HG03159 (cell line): ENCODE measurements around the gene TMEM18.
A peak's percentile ranks its signal among the peaks of the same experiment; 100 is the strongest.
"Not testable (repeated sequence)": the region's sequence is repeated elsewhere in the genome, so short reads cannot be mapped to it uniquely, and the experiment has no call there.

Experiments
- ATAC-seq: cut with Tn5 transposase; IDR thresholded peaks from one replicate; pipeline ENCODE4 v1.9.1; 2021; ENCODE audit warnings: mild to moderate bottlenecking, moderate library complexity; ENCODE audit not compliant: unreplicated experiment

TMEM18 gene

GRCh38 chr2:694174-694573, 17.0 kb upstream of the TMEM18 start:
- ATAC-seq: no peak

- no peak for ATAC-seq
Measured at GRCh38 chr2:693606-694005, 16.4 kb upstream of the TMEM18 start.

GRCh38 chr2:692767-693166, 15.6 kb upstream of the TMEM18 start:
- no peak for ATAC-seq

- ATAC-seq: no peak
Measured at GRCh38 chr2:691821-692761, 14.9 kb upstream of the TMEM18 start.

GRCh38 chr2:690799-691198, 13.6 kb upstream of the TMEM18 start:
- ATAC-seq: no peak

- ATAC-seq: no peak
Measured at GRCh38 chr2:689877-690510, 12.8 kb upstream of the TMEM18 start.

- no peak for ATAC-seq
Measured at GRCh38 chr2:689237-689636, 12.0 kb upstream of the TMEM18 start.

- ATAC-seq: no peak
Measured at GRCh38 chr2:688504-689076, 11.4 kb upstream of the TMEM18 start.

GRCh38 chr2:685421-685820, 8.2 kb upstream of the TMEM18 start:
- no peak for ATAC-seq

- ATAC-seq: not testable (repeated sequence)
Measured at GRCh38 chr2:684913-685312, 7.7 kb upstream of the TMEM18 start.

- ATAC-seq: no peak
Measured at GRCh38 chr2:682226-682625, 5.0 kb upstream of the TMEM18 start.

- no peak for ATAC-seq
Measured at GRCh38 chr2:681312-681711, 4.1 kb upstream of the TMEM18 start.

- ATAC-seq: no peak
Measured at GRCh38 chr2:680496-680895, 3.3 kb upstream of the TMEM18 start.

GRCh38 chr2:678964-679363, 1.8 kb upstream of the TMEM18 start:
- ATAC-seq: no peak

- ATAC-seq: no peak
Measured at GRCh38 chr2:677959-678550, 849 bp upstream of the TMEM18 start.

- ATAC-seq: peak; percentile 82
Measured at GRCh38 chr2:676647-677055, 555 bp downstream of the TMEM18 start.

GRCh38 chr2:675982-676646, 1.1 kb downstream of the TMEM18 start:
- ATAC-seq: peak; percentile 39

GRCh38 chr2:675460-675859, 1.7 kb downstream of the TMEM18 start:
- no peak for ATAC-seq

- no peak for ATAC-seq
Measured at GRCh38 chr2:675051-675450, 2.2 kb downstream of the TMEM18 start.

GRCh38 chr2:674321-674985, 2.8 kb downstream of the TMEM18 start:
- ATAC-seq: no peak
